ENCODE data around the gene TIGD3. TPM values are rescaled to one million over a fixed set of nuclear protein-coding genes. Genes with fewer than 3 reads are reported as not detected.
A peak's percentile ranks its signal among the peaks of the same experiment; 100 is the strongest.

Gene TIGD3
- total and polyA plus RNA-seq, 9 of the 15 experiments (the other 6 are each of a cell fraction or from before 2014, with no cell fraction given), result 0.06 to 1.3 (median 0.56) TPM

- 0 out of 2 replicates have a peak, but pooled peaks have one; percentile 14 for TF ChIP-seq ZKSCAN1 (IDR thresholded peaks at IDR 0.05; ENCODE audit: low read depth, low read length)
- TF ChIP-seq POLR2B (IDR thresholded peaks at IDR 0.05; ENCODE audit: low read depth, partially characterized antibody), result peak; percentile 65
- TF ChIP-seq LEF1 (IDR thresholded peaks at IDR 0.05), result no peak
- TF ChIP-seq THAP7 (CRISPR knock-in tag; IDR thresholded peaks at IDR 0.05), result 0 out of 2 replicates have a peak, but pooled peaks have one; percentile 36
- TF ChIP-seq EP300 (IDR thresholded peaks at IDR 0.05; ENCODE audit: low read length), result peak; percentile 5; the same call in 1 of the 2 replicates
- TF ChIP-seq ASH1L (IDR thresholded peaks at IDR 0.05; ENCODE audit: borderline replicate concordance, low read depth, partially characterized antibody), result no peak
- no peak for TF ChIP-seq NFATC3 (IDR thresholded peaks at IDR 0.05)
- 0 out of 2 replicates have a peak, but pooled peaks have one; percentile 20 for TF ChIP-seq SMAD3 (CRISPR knock-in tag; conservative IDR thresholded peaks at IDR 0.05)
- no peak for TF ChIP-seq MCM5 (IDR thresholded peaks at IDR 0.05; ENCODE audit: low read depth)
- TF ChIP-seq SOX6 (IDR thresholded peaks at IDR 0.05), result peak; percentile 8; the same call in 1 of the 2 replicates
- TF ChIP-seq RBBP5 (IDR thresholded peaks at IDR 0.05; ENCODE audit: borderline replicate concordance, insufficient read depth, low read length, poor library complexity, severe bottlenecking), result peak; percentile 44
- 0 out of 2 replicates have a peak, but pooled peaks have one; percentile 25 for TF ChIP-seq RHOXF2B (CRISPR knock-in tag; conservative IDR thresholded peaks at IDR 0.05)
- peak; percentile 12; the same call in 1 of the 2 replicates for TF ChIP-seq ZNF311 (CRISPR knock-in tag; IDR thresholded peaks at IDR 0.05)
- TF ChIP-seq SPI1 (IDR thresholded peaks at IDR 0.05; ENCODE audit: borderline replicate concordance, low read depth, low read length), result peak; percentile 53; the same call in 1 of the 2 replicates
- peak; percentile 13 for TF ChIP-seq SMARCA5 (IDR thresholded peaks at IDR 0.05)
- peak; percentile 21 for TF ChIP-seq HNRNPK (IDR thresholded peaks at IDR 0.05; ENCODE audit: low read depth, low read length, poor library complexity, severe bottlenecking)
- TF ChIP-seq KDM5B (IDR thresholded peaks at IDR 0.05; ENCODE audit: insufficient replicate concordance, low read depth, low read length), result peak; percentile 78
- peak; percentile 30; the same call in 1 of the 2 replicates for TF ChIP-seq ZNF143 (CRISPR knock-in tag; IDR thresholded peaks at IDR 0.05)
- no peak for TF ChIP-seq C11orf30 (IDR thresholded peaks at IDR 0.05; ENCODE audit: low read depth)
- TF ChIP-seq THRAP3 (IDR thresholded peaks at IDR 0.05; ENCODE audit: borderline replicate concordance), result no peak
- TF ChIP-seq ZNF408 (CRISPR knock-in tag; IDR thresholded peaks at IDR 0.05; ENCODE audit: low read depth), result no peak
- TF ChIP-seq NR3C1 (CRISPR knock-in tag; IDR thresholded peaks at IDR 0.05), result no peak
- peak; percentile 3; the same call in 1 of the 2 replicates for TF ChIP-seq TCF3 (CRISPR knock-in tag; IDR thresholded peaks at IDR 0.05)
- TF ChIP-seq MAFF (IDR thresholded peaks at IDR 0.05; ENCODE audit: low read length), result no peak
- no peak; the same call in 1 of the 2 replicates for TF ChIP-seq ETV1 (tag; conservative IDR thresholded peaks at IDR 0.05; ENCODE audit: low read depth)
- TF ChIP-seq FUS (optimal IDR thresholded peaks at IDR 0.05; ENCODE audit: low read depth, low read length), result no peak
- 0 out of 2 replicates have a peak, but pooled peaks have one; percentile 50 for TF ChIP-seq ZNF830 (CRISPR knock-in tag; IDR thresholded peaks at IDR 0.05)
- TF ChIP-seq FIP1L1 (IDR thresholded peaks at IDR 0.05; ENCODE audit: low read depth, low read length, poor library complexity, severe bottlenecking), result peak; percentile 63
Measured at GRCh38 chr11:65386307-65387140, 32.0 kb downstream of the TIGD3 start, which contains the start of gene FRMD8 (continued).
